H1 (cell line): ENCODE measurements around the gene RPS18. TPM values are rescaled to one million over a fixed set of nuclear protein-coding genes. Genes with fewer than 3 reads are reported as not detected.

Experiments used
- ASH2L ChIP-seq: fragments of 200-600, 300-600 bp; sonication (generic); IDR thresholded peaks from one replicate; pipeline ENCODE4 v1.7.1; 2017; ENCODE audit warnings: low read length
- EZH2 ChIP-seq: fragments of 200-600 bp; sonication (generic); IDR thresholded peaks from 2 replicates; pipeline ENCODE4 v1.7.1; 2012; ENCODE audit warnings: low read depth, mild to moderate bottlenecking, moderate library complexity, low read length, inconsistent platforms; ENCODE audit not compliant: severe bottlenecking
- FOSL1 ChIP-seq: IDR thresholded peaks from 2 replicates; pipeline ENCODE4 v1.6.1; 2011; ENCODE audit warnings: mild to moderate bottlenecking, low read depth, low read length, moderate library complexity; ENCODE audit not compliant: insufficient read depth
- KDM5A ChIP-seq: fragments of 200-600 bp; IDR thresholded peaks from 2 replicates; pipeline ENCODE4 v1.7.1; 2012; ENCODE audit warnings: mild to moderate bottlenecking, low read length, inconsistent platforms, mixed read lengths
- MAFK ChIP-seq: IDR thresholded peaks from 2 replicates; pipeline ENCODE4 v1.6.1; 2012; ENCODE audit warnings: low read depth, mild to moderate bottlenecking, improper control_type of control experiment, low read length
- SIX5 ChIP-seq: IDR thresholded peaks from 2 replicates; pipeline ENCODE4 v1.6.1; 2011; ENCODE audit warnings: mild to moderate bottlenecking, low read depth, low read length
- TAF1 ChIP-seq: IDR thresholded peaks from 2 replicates; pipeline ENCODE4 v1.6.1; 2011; ENCODE audit warnings: mild to moderate bottlenecking, low read depth, low read length
- polyA plus RNA-seq, 7 experiments: library from polyadenylated mRNA; depleted of rRNA in 3 of 7; stranded (reverse) in 5 of 7; unstranded in 2 of 7; fragments of >200 nt in 5 of 7; fragments of 200-250 nt in 2 of 7; gene quantifications; 1 replicate in 5 of 7; 2 replicates in 1 of 7; 4 replicates in 1 of 7; pipeline versions ENCODE4 v1.2.1 to v1.2.3, GENCODE V29; 2011 to 2013; ENCODE audit warnings: missing spikeins in 2 of 7, mixed read lengths in 2 of 7
- total RNA-seq: library from RNA; stranded (reverse); fragmentation: NEBNext Ultra II Directional; extraction: Animal tissue kit (Norgen Biotek cat#: 25700); gene quantifications from 2 replicates; pipeline ENCODE4 v1.2.1, GENCODE V29; 2021
- TF ChIP-seq, protein P1 (sequence below), 3 experiments: IDR thresholded peaks; 1 replicate in 2 of 3; 2 replicates in 1 of 3; pipeline versions ENCODE4 v1.5.1 to v1.6.1; 2011; ENCODE audit warnings: low read length in 3 of 3, mild to moderate bottlenecking in 3 of 3, inconsistent platforms in 2 of 3, low read depth in 1 of 3, moderate library complexity in 1 of 3; ENCODE audit not compliant: insufficient read depth in 1 of 3; ENCODE audit errors: control extremely low read depth in 1 of 3

RPS18 gene
- total and polyA plus RNA-seq, 2 of the 8 experiments (the other 6 are each of a cell fraction or from before 2014, with no cell fraction given): 2,796 to 7,099 TPM

DNA sequence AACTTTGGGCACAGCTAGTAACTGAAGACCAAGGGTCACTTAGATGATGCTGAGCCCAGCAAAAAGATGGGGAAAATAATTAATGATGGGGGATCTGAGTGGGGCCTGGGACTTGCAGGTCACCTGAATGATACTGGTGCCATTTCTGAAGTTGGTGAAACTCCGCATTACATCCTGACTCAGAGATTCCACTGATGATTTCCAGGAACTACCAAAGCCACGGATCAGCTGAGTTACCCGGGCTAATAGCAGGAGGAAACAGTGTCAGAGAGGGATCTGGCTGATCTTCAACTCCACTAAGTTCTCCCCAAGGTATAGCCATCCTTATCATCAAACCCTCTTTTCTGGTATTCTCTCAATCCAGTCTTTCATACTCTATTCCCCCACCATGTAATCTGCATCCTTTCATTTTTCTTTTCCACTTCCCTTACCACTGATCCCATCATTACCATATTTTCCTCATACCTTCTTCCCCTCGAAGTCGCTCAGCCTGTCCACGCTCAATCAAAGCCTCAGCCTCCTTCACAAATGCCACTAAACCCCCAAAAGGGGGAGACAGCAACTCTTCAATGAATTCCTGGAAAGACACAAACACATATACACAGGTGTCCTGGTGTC lies 20.4 kb upstream of the RPS18 start (continued):
- no peak for TF ChIP-seq SIX5
- no peak for TF ChIP-seq TAF1
- no peak for TF ChIP-seq MAFK
- TF ChIP-seq ASH2L: no peak
- no peak for TF ChIP-seq KDM5A
- TF ChIP-seq EZH2: no peak
- TF ChIP-seq FOSL1: no peak
- TF ChIP-seq, protein P1, sequence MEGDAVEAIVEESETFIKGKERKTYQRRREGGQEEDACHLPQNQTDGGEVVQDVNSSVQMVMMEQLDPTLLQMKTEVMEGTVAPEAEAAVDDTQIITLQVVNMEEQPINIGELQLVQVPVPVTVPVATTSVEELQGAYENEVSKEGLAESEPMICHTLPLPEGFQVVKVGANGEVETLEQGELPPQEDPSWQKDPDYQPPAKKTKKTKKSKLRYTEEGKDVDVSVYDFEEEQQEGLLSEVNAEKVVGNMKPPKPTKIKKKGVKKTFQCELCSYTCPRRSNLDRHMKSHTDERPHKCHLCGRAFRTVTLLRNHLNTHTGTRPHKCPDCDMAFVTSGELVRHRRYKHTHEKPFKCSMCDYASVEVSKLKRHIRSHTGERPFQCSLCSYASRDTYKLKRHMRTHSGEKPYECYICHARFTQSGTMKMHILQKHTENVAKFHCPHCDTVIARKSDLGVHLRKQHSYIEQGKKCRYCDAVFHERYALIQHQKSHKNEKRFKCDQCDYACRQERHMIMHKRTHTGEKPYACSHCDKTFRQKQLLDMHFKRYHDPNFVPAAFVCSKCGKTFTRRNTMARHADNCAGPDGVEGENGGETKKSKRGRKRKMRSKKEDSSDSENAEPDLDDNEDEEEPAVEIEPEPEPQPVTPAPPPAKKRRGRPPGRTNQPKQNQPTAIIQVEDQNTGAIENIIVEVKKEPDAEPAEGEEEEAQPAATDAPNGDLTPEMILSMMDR (IDR thresholded peaks at IDR 0.05; ENCODE audit: control extremely low read depth in 1 of 3, insufficient read depth in 1 of 3, low read depth in 1 of 3, low read length in 3 of 3): no peak
